Activated gamma-delta T cell treated with Interleukin-2 at 50 U/mL for 16 hours (primary cell): Measurements from ENCODE around the gene CAGE1.

Experiments used
- DNase-seq: peaks from one replicate; pipeline ENCODE4 v3.0.0-alpha.2; 2020

Gene CAGE1

DNA sequence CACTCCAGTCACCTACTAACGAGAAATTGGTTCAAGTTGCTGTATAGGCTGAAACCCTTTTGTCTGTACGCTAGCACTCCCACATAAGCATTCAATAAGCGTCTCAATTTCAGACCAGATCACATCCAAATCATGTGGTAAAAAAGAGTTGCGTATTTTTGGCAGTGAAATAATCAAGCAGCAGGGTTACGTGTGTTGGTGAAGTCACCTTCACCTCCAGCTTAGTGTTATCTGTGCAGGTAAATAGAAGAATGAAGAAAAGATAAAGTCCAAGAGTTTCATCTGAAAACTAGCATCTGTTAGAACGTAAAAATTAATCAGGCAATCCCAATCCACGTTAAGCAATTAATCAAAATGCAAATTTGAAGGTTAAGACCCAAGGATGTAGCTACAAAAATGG, 87.8 kb downstream of the CAGE1 start:
- no peak for DNase-seq

DNA sequence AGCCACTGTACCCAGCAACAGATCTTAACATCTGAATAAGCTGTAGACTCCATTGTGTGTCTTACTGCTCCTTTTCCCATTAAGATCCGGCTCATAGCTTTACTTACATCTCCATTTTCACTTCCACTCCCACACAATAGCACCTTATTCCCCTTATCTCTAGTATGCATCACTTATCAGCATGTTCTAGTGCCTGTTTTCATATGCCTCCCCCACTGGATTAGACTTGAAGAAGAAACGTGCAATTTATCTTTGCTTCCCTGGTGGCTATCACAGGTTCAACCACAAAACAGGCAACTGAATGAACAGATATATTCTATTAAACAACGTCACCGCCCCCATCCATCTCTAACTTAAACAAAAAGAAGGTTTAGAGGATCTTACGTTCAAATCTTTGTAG, 88.6 kb downstream of the CAGE1 start:
- DNase-seq: no peak

DNA sequence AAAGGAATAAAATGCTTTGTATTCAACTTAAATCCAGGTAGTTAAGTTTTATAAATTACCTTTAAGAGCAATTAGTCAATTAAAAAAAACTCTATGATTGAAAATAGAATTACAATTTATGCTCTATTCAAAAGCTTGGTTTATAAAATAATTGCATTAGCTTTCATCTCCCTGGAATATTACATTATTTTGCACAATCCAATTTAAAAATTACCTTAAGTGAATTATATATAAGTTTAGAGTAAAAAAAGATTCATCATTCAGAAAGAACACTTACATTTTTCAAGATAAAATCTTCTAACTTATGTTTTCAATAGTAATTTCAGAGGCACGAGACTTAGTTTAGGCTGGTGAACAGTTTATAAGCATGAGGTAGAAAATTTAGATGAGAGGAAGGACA, 91.4 kb downstream of the CAGE1 start:
- DNase-seq: no peak

DNA sequence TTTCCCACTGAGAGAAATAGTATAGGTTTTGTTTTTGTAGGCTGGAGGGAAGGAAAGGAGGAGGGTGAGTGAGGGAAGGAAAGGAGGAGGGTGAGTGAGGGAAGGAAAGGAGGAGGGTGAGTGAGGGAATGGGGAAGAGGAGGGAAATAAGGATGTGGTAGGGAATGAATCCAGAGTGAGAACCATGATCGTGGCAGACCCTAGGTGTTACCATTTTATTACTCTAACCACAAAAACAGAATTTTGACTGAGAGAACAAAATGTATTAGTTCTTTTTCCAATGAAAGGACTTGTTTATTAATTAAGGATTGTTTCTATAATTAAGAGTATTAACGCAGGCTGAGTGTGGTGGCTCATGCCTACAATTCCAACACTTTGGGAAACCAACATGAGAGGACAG, 92.9 kb downstream of the CAGE1 start:
- no peak for DNase-seq

DNA sequence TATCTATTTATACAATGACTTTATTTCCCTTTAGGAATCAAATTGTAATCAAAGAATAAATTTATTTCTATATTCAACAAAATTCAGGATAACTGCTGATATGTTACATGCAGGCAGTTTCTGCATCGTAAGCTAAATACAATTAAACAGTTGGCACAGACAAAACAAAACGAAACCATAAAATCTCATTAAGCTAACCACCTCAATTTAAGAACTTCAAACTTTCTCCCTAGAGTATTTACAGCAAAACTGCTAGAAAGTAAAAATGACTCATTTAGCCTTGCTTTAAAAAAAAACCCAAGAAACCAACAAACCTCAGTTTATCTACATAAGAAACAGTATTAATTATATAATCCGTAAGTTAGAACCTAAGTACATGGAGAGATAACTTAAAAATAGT, 93.6 kb downstream of the CAGE1 start:
- DNase-seq: no peak

DNA sequence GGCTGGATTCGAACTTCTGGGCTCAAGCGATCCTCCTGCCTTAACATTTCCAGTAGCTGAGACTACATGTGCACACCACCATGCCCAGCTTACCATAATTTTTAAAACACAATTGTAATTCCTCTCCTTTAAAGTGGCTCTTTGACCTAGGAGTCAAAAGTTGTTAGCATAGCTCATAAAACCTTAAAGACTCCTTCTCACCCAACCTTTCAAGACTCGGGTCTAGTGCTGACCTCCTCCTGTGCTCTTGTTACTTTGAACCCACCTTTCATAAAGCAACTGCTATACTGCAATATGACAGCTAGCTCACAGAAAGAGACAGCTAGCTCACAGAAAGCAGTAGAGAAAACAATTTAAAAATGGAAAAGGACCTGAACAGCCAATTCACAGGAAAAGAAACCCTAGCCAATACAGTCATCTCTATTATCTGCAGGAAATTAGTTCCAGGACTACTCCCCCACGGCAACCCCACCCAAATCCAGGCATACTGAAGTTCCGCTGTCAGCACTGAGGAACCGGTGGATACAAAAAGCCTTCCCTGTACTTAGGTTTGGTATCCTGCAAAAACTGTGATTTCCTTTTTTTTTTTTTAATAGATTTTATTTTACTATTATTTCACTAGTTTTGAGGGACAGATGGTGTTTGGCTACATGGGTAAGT, 96.8 kb downstream of the CAGE1 start:
- no peak for DNase-seq

DNA sequence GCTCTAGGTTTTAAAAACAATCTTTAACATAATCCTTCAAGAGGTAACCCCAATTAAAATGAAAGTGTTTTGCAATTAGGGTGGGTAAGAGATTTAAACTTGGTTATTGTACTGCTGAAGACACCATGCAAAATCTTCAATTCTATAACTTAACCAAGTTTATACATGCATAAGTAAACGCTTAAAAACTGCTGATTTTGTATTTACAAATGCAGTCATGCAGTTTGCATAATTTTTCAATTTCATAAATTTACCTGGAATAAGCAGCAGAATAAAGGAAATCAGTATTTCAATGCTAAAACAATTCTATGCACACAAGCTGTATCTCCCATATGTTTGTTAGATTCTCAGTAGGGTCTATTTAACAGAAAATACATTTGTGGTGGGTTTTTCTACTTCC, 99.5 kb downstream of the CAGE1 start:
- DNase-seq: no peak

DNA sequence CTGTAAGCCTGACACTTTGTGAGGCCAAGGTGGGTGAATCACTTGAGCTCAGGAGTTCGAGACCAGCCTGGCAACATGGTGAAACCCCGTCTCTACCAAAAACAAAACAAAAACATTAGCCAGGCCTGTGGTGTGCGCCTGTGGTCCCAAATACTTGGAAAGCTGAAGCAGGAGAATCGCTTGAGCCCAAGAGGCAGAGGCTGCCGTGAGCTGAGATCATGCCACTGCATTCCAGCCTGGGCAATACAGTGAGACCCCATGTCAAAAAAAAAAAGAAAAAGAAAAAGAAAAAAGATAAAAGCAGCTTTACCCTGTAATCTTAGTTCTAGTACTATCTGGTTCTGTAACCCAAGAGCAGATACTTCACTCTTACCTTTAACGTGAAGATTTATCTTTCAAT, 104.1 kb downstream of the CAGE1 start:
- DNase-seq: no peak

DNA sequence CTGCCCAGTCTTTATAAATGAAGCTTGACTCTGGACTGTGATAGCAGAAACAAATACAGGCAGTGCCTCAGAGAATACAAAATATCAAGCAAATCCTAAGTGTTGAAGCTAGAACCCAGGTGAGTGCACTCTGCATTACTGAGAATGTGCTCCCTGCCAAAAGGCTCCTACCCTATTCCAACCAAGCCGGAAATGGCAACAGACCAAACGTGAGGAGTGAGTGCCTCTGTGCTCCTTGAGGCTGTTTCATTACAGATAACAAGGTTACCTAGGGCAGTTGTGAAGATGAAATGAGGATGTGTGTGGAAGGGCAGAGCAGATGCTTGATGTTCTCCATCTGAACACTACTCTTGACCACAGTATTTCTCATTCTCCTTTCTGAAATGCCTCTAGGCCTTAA, 105.9 kb downstream of the CAGE1 start:
- DNase-seq: no peak

DNA sequence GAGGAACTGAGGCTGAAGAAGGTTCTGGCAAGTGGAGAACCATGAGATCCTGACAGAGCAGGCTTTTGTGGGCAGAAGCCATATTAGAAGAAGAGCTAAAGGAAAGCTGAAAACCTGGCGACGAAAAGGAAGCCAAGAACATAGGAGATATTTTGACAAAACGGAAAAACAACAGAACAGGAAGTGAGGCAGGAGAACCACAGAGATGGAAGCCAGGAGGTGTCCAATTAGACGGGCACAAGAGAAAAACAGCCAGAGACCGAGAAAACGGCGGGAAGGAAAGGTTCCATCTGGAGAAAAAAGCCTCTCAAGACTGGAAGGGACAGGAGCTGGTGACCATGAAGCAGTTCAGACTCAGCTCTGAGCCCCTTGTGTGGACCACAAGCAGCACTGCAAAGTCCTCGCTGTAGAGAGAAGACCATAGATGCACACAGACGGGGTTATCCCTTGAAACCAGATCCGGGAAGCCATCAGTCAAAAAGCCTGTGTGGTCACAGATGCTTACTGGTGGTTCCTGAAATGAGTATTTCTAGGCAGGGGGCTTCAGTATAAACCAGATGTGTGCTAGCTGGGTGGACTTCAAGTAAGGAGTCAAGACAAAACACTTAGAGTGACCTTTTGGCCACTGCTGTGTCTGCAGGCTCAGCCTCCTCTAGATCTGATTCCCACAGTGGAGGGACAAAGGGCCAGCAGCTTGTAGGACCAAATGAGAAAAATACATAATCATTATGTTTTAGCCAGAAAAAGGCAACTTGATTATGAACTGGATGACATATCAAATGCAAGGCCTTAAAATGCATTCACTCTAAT, 107.2 kb downstream of the CAGE1 start:
- no peak for DNase-seq
